GM23338 (cell line): ENCODE results near the gene SIRT2. TPM values are rescaled to one million over a fixed set of nuclear protein-coding genes. Genes with fewer than 3 reads are reported as not detected.

Source experiments
- ATAC-seq: fragments of 200-7000 bp; cut with Tn5 transposase; 3 replicates; pipeline ENCODE4 v1.9.1; 2020
- DNase-seq: peaks from one replicate; pipeline ENCODE4 v3.0.0-alpha.2; 2015; ENCODE audit warnings: low spot score
- H2AFZ ChIP-seq: fragments of 200-600 bp; sonication (generic); 2 replicates; pipeline ENCODE4 v1.8.0; 2016; ENCODE audit warnings: antibody characterized with exemption, mild to moderate bottlenecking, moderate library complexity
- H3F3A ChIP-seq: fragments of 200-600 bp; sonication (generic); replicated peaks from 2 replicates; pipeline ENCODE4 v1.8.0; 2017; ENCODE audit warnings: antibody characterized with exemption, mixed run types, low read depth
- H3K27ac ChIP-seq: fragments of 200-600 bp; sonication (generic); 2 replicates; pipeline ENCODE4 v1.6.1; 2016; ENCODE audit warnings: low read depth
- H3K27me3 ChIP-seq: fragments of 200-600 bp; sonication (generic); 2 replicates; pipeline ENCODE4 v1.8.0; 2016; ENCODE audit warnings: mild to moderate bottlenecking, mixed run types, moderate library complexity; ENCODE audit not compliant: insufficient read depth
- H3K36me3 ChIP-seq: fragments of 200-600 bp; sonication (generic); 2 replicates; pipeline ENCODE4 v1.8.0; 2016; ENCODE audit warnings: mild to moderate bottlenecking; ENCODE audit not compliant: insufficient read depth
- H3K4me1 ChIP-seq: fragments of 200-600 bp; sonication (generic); 2 replicates; pipeline ENCODE4 v1.8.0; 2016; ENCODE audit warnings: mild to moderate bottlenecking, moderate library complexity; ENCODE audit not compliant: insufficient read depth
- H3K4me2 ChIP-seq: fragments of 200-600 bp; sonication (generic); 2 replicates; pipeline ENCODE4 v1.7.1; 2017; ENCODE audit warnings: mixed run types
- H3K4me3 ChIP-seq: fragments of 200-600 bp; sonication (generic); 2 replicates; pipeline ENCODE4 v1.6.1; 2016; ENCODE audit warnings: mixed run types
- H3K79me2 ChIP-seq: fragments of 200-600 bp; sonication (generic); replicated peaks from 2 replicates; pipeline ENCODE4 v1.8.0; 2017; ENCODE audit warnings: mild to moderate bottlenecking; ENCODE audit not compliant: insufficient read depth
- H3K9me2 ChIP-seq: fragments of 200-600 bp; sonication (generic); 2 replicates; pipeline ENCODE4 v1.8.0; 2017; ENCODE audit not compliant: insufficient read depth
- H4K20me1 ChIP-seq: fragments of 200-600 bp; sonication (generic); replicated peaks from 2 replicates; pipeline ENCODE4 v1.8.0; 2017; ENCODE audit warnings: mild to moderate bottlenecking; ENCODE audit not compliant: insufficient read depth
- H3K27ac Mint-ChIP-seq: 2 replicates; pipeline ENCODE4 v1.8.0; 2020; ENCODE audit warnings: inconsistent platforms, mild to moderate bottlenecking, moderate library complexity, mixed read lengths
- H3K27me3 Mint-ChIP-seq: 3 replicates; pipeline ENCODE4 v1.8.0; 2022; ENCODE audit warnings: low read depth, mild to moderate bottlenecking, moderate library complexity, mixed read lengths, inconsistent platforms; ENCODE audit not compliant: insufficient read depth, poor library complexity
- H3K36me3 Mint-ChIP-seq: 3 replicates; pipeline ENCODE4 v1.8.0; 2021; ENCODE audit warnings: low read depth, mild to moderate bottlenecking, inconsistent platforms, moderate library complexity, mixed read lengths
- H3K4me1 Mint-ChIP-seq: 3 replicates; pipeline ENCODE4 v1.8.0; 2020; ENCODE audit warnings: mild to moderate bottlenecking, inconsistent platforms, mixed read lengths
- H3K4me3 Mint-ChIP-seq: 3 replicates; pipeline ENCODE4 v1.8.0; 2021; ENCODE audit warnings: moderate library complexity, mild to moderate bottlenecking, inconsistent platforms, mixed read lengths
- H3K9me3 Mint-ChIP-seq: 3 replicates; pipeline ENCODE4 v1.8.0; 2020; ENCODE audit warnings: moderate library complexity, mild to moderate bottlenecking, inconsistent platforms, mixed read lengths
- CREB1 ChIP-seq: fragments of 250-450 bp; sonication (Bioruptor Pico); IDR thresholded peaks from 2 replicates; pipeline ENCODE4 v1.5.0; 2020; ENCODE audit warnings: low read depth, mild to moderate bottlenecking, moderate library complexity
- POLR2AphosphoS5 ChIP-seq: IDR thresholded peaks from 2 replicates; pipeline ENCODE4 v1.6.1; 2016; ENCODE audit warnings: antibody characterized with exemption, low read depth
- ZNF331 ChIP-seq: fragments of 250-450 bp; sonication (Bioruptor Pico); IDR thresholded peaks from 2 replicates; pipeline ENCODE4 v1.5.0; 2020; ENCODE audit warnings: low read depth, mild to moderate bottlenecking, moderate library complexity
- polyA plus RNA-seq: library from polyadenylated mRNA; unstranded; fragments of >200 nt; fragmentation: Nextera tagmentation; extraction: Ambion mirVana; gene quantifications from 2 replicates; pipeline ENCODE4 v1.2.1, GENCODE V29; 2016
- total RNA-seq: library from RNA; depleted of rRNA; stranded (reverse); fragments of >200 nt; shearing (Covaris generic); gene quantifications from 2 replicates; pipeline ENCODE4 v1.2.3, GENCODE V29; 2014
- TF ChIP-seq, protein P1 (sequence below): IDR thresholded peaks from 2 replicates; pipeline ENCODE4 v1.6.1; 2016; ENCODE audit warnings: antibody characterized with exemption
- TF ChIP-seq, protein P2 (sequence below): IDR thresholded peaks from one replicate; pipeline ENCODE4 v1.6.1; 2018; ENCODE audit warnings: antibody characterized with exemption; ENCODE audit not compliant: unreplicated experiment

The SIRT2 gene
- total and polyA plus RNA-seq, 2 experiments from 2014 or later: 2.7 to 8.4 TPM

DNA sequence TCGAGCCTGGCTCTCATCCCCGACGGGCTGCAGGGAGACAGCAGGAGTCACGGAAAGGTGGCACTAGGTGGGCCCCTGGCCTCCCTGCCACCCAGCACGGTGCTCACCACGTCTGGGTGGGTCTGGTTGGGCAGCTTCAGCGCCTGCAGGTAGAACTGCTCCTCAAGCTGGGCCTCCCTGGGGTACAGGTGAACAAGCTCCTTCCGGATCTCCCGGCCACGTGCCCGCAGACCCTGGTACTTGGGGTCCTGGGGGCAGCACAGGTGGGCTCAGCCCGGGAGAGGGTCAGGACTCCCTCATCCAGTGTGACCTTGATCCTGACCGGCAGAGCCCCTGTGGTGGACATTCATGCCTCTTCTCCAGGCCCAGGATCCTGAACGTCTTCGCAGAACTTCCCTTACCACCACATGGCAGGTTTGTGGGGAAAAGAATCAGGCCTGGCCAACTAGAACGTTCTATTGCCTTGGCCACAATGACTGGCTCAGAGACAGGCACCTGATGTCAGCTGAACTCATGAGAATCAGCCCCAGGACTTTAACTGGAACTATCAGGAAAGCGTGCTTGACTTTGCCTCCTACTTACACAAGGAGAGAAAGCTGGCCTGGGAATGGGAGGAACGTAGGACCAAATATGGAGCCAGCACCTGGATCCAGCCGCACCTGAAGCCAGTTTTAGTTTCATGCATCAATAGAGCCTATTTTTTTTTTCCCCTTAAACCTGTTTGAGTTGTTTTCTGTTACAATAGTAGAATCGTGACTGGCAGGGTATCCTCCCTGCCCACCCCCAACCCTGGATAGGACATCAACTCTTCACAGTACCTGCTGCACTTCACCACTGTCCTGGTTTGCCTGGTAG lies 22.2 kb upstream of the SIRT2 start:
- H3F3A ChIP-seq: 0 out of 2 replicates have a peak, but pooled peaks cover 9% of the 10 kb centered on the region
- H3K36me3 ChIP-seq: peaks cover 18% of the 10 kb centered on the region; the same call in 1 of the 2 replicates
- DNase-seq: no peak
- no peaks in the 10 kb centered on the region for H3K79me2 ChIP-seq
- H3K9me2 ChIP-seq: no peaks in the 10 kb centered on the region
- Mint-ChIP-seq H3K36me3 (peaks cover 41% of the 10 kb centered on the region), H3K27ac (no peak overlapping the region), H3K4me1 (no peaks in the 10 kb centered on the region), H3K4me3 (no peak overlapping the region), H3K9me3 (no peaks in the 10 kb centered on the region), H3K27me3 (no peaks in the 10 kb centered on the region)
- H3K4me1 ChIP-seq: no peaks in the 10 kb centered on the region
- H3K4me2 ChIP-seq: no peak overlapping the region
- no peaks in the 10 kb centered on the region for H3K27me3 ChIP-seq
- no peaks in the 10 kb centered on the region; the same call in 1 of the 2 replicates for H4K20me1 ChIP-seq
- TF ChIP-seq CREB1 (no peak), ZNF331 (CRISPR knock-in tag) (no peak), POLR2AphosphoS5 (no peak)
- TF ChIP-seq, protein P1, sequence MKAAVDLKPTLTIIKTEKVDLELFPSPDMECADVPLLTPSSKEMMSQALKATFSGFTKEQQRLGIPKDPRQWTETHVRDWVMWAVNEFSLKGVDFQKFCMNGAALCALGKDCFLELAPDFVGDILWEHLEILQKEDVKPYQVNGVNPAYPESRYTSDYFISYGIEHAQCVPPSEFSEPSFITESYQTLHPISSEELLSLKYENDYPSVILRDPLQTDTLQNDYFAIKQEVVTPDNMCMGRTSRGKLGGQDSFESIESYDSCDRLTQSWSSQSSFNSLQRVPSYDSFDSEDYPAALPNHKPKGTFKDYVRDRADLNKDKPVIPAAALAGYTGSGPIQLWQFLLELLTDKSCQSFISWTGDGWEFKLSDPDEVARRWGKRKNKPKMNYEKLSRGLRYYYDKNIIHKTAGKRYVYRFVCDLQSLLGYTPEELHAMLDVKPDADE: no peak
- ATAC-seq: no peak
- H2AFZ ChIP-seq: no peak overlapping the region
- no peak overlapping the region for H3K4me3 ChIP-seq
- H3K27ac ChIP-seq: no peak overlapping the region

DNA sequence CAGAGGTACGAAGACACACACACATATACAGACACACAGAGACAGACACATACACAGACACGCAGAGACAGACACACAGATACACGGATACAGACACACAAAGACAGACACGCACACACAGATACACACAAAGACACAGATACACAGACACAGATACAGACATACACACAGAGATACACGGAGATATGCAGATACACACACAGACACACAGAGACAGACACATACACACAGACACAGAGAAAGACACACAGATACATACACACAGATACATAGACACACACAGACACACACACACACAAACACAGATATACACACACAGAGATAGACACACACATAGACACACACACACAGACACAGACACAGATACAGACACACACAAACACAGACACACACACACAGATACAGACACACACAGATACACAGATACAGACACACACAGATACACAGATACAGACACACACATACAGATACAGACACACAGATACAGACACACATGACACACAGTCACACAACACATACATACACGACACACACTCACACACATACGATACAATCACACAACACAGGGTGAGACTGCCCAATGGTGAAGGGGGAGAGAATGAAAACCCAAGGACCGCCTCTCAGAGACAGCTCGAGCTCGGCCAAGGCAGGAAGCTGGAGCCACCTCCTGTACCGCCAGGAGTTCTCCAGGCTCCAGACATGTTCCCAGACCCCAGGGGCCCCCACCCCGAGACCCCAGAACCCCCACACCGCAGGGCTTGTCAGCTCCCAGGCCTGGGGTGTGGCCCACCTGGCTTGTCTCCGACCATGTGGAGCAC lies 21.4 kb upstream of the SIRT2 start:
- ATAC-seq (no peak), DNase-seq (no peak)
- H3K27ac ChIP-seq: no peak overlapping the region
- Mint-ChIP-seq H3K4me1 (no peaks in the 10 kb centered on the region), H3K27me3 (no peaks in the 10 kb centered on the region), H3K9me3 (no peaks in the 10 kb centered on the region), H3K36me3 (peaks cover 36% of the 10 kb centered on the region), H3K4me3 (no peak overlapping the region), H3K27ac (no peak overlapping the region)
- no peaks in the 10 kb centered on the region for H3K27me3 ChIP-seq
- H3K4me1 ChIP-seq: no peaks in the 10 kb centered on the region
- H3K4me2 ChIP-seq: no peak overlapping the region
- no peaks in the 10 kb centered on the region; the same call in 1 of the 2 replicates for H4K20me1 ChIP-seq
- H3F3A ChIP-seq: 0 out of 2 replicates have a peak, but pooled peaks cover 9% of the 10 kb centered on the region
- H3K36me3 ChIP-seq: peaks cover 18% of the 10 kb centered on the region; the same call in 1 of the 2 replicates
- H3K9me2 ChIP-seq: no peaks in the 10 kb centered on the region
- TF ChIP-seq, protein P2, sequence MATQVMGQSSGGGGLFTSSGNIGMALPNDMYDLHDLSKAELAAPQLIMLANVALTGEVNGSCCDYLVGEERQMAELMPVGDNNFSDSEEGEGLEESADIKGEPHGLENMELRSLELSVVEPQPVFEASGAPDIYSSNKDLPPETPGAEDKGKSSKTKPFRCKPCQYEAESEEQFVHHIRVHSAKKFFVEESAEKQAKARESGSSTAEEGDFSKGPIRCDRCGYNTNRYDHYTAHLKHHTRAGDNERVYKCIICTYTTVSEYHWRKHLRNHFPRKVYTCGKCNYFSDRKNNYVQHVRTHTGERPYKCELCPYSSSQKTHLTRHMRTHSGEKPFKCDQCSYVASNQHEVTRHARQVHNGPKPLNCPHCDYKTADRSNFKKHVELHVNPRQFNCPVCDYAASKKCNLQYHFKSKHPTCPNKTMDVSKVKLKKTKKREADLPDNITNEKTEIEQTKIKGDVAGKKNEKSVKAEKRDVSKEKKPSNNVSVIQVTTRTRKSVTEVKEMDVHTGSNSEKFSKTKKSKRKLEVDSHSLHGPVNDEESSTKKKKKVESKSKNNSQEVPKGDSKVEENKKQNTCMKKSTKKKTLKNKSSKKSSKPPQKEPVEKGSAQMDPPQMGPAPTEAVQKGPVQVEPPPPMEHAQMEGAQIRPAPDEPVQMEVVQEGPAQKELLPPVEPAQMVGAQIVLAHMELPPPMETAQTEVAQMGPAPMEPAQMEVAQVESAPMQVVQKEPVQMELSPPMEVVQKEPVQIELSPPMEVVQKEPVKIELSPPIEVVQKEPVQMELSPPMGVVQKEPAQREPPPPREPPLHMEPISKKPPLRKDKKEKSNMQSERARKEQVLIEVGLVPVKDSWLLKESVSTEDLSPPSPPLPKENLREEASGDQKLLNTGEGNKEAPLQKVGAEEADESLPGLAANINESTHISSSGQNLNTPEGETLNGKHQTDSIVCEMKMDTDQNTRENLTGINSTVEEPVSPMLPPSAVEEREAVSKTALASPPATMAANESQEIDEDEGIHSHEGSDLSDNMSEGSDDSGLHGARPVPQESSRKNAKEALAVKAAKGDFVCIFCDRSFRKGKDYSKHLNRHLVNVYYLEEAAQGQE: no peak
- no peak overlapping the region for H2AFZ ChIP-seq
- no peaks in the 10 kb centered on the region for H3K79me2 ChIP-seq
- no peak overlapping the region for H3K4me3 ChIP-seq
